Heart left ventricle (tissue), 13 donors: ENCODE results near the gene HTT.

ENCODE experiments used
- POLR2A ChIP-seq, 2 donors: fragments of 450-650 bp; IDR thresholded peaks; one replicate each; pipeline ENCODE4 v1.6.1; 2017; ENCODE audit warnings: antibody characterized with exemption in 2 of 2, mild to moderate bottlenecking in 2 of 2, moderate library complexity in 2 of 2
- TF ChIP-seq, protein P1 (sequence below), 12 donors: fragments of 200-600 bp; sonication (generic) in 4 of 12; IDR thresholded peaks; one replicate each; pipeline versions ENCODE4 v1.5.0 to v1.8.0; 2018 to 2022; ENCODE audit warnings: antibody characterized with exemption in 12 of 12, mild to moderate bottlenecking in 5 of 12
- donor health status: ischemic (EF 13 %, LVEDD 7.1; RV severe dilation, severe dysfunction).
- donor health status: DM: no; HTN: yes; CAD: no.
- donor health status: DM: no; HTN: no; CAD: no.
- donor health status: ischemic (EF 25% LVEDD 6.9; RV normal size, moderate dysfunction).
- donor health status: ischemic (EF 25% LVEDD 5.7; RV mildly dilated, moderate dysfunction).
- donor health status: ischemic (EF 35%, LVEDD 5.7; RV mildly dilated, moderate dysfunction).
- donor health status: nonischemic (EF 11% LVEDD 7.7; RV severe dilation, severe dysfunction).
- donor health status: DM: yes; HTN: yes; CAD: no.
- donor health status: PGD.
- donor health status: ischemic (EF 29% LVEDD 5.4; RV normal size, mild dysfunction).
- donor health status: nonischemic (EF 23%, LVEDD 6.1; RV moderate dilation, normal function).

DNA sequence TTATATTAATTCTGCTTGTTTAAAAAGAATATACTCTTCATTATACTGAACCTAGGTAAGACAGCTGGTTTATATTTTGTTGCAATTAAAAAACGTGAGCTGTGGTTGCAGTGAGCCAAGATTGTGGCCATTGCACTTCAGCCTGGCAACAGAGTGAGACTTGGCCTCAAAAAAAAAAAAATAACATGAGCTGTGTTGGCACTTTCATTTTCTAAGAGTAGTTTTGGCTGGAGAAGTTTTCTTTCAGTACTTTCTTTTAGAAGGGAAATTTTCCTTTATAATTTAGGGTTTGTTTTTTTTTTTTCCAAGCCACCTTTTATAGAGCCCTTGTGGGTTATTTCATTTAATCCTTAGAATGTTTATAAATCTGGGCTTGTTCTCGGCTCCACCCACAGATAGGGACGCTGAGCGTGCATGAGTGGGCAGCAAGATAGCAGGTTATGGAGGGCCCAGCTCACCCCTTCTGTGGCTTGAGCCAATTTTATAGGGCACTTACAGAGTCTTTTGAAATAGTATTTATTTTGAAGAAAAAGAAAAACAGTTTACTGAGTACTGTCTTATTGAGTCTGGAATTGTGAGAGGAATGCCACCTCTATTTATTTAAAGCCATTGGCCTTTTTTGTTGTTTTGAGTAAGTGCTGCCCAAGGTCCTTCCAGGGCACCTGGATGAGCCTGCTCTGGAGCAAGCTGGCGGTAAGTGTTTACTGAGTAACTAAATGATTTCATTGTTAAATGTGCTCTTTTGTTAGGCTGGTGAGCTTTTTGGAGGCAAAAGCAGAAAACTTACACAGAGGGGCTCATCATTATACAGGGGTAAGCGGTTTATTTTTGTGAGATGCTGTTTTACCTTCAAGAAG, 60.9 kb downstream of the HTT start:
- TF ChIP-seq, protein P1, sequence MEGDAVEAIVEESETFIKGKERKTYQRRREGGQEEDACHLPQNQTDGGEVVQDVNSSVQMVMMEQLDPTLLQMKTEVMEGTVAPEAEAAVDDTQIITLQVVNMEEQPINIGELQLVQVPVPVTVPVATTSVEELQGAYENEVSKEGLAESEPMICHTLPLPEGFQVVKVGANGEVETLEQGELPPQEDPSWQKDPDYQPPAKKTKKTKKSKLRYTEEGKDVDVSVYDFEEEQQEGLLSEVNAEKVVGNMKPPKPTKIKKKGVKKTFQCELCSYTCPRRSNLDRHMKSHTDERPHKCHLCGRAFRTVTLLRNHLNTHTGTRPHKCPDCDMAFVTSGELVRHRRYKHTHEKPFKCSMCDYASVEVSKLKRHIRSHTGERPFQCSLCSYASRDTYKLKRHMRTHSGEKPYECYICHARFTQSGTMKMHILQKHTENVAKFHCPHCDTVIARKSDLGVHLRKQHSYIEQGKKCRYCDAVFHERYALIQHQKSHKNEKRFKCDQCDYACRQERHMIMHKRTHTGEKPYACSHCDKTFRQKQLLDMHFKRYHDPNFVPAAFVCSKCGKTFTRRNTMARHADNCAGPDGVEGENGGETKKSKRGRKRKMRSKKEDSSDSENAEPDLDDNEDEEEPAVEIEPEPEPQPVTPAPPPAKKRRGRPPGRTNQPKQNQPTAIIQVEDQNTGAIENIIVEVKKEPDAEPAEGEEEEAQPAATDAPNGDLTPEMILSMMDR (IDR thresholded peaks at IDR 0.05), result no peak
- no peak for TF ChIP-seq POLR2A (IDR thresholded peaks at IDR 0.05)
